ENCODE results near the gene FBXO33.
A peak's percentile ranks its signal among the peaks of the same experiment; 100 is the strongest.

The FBXO33 gene

DNA sequence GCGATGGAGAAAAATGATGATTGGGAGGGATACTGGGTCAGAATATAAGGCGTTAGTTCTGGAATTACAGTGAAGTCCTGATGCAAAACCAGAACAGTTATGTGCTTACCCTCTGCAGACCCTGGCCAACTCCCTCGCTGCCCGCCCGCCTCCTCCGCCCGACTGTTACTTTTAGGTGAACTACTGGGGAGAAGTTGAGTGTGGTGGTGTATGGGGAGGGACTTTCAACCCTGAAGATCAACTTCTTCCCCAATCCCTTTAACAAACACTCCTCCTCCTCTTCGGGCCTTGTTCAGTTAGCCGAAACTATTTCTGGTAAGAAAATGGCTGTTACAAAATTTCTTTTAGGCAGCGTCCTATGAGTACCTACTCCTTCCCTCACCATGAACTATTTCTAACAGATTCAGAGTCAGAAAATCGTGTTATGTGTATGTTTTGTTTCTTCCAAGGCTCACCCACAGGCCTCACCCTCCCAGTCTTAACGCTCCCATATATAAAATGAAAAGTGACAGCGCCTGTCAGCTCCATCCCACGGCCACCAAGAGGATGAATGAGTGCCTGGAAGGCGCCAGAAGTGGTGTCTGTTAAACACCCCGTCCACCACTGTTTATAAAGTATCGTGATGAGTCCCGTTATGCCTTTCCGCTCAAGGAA is 1.3 kb downstream of the FBXO33 start:
- peak overlapping the region; percentile 97 for H3K27ac ChIP-seq
- no peak for TF ChIP-seq ZFX (IDR thresholded peaks at IDR 0.05; ENCODE audit: borderline replicate concordance)
- TF ChIP-seq, protein P1, sequence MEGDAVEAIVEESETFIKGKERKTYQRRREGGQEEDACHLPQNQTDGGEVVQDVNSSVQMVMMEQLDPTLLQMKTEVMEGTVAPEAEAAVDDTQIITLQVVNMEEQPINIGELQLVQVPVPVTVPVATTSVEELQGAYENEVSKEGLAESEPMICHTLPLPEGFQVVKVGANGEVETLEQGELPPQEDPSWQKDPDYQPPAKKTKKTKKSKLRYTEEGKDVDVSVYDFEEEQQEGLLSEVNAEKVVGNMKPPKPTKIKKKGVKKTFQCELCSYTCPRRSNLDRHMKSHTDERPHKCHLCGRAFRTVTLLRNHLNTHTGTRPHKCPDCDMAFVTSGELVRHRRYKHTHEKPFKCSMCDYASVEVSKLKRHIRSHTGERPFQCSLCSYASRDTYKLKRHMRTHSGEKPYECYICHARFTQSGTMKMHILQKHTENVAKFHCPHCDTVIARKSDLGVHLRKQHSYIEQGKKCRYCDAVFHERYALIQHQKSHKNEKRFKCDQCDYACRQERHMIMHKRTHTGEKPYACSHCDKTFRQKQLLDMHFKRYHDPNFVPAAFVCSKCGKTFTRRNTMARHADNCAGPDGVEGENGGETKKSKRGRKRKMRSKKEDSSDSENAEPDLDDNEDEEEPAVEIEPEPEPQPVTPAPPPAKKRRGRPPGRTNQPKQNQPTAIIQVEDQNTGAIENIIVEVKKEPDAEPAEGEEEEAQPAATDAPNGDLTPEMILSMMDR (IDR thresholded peaks at IDR 0.05): no peak

DNA sequence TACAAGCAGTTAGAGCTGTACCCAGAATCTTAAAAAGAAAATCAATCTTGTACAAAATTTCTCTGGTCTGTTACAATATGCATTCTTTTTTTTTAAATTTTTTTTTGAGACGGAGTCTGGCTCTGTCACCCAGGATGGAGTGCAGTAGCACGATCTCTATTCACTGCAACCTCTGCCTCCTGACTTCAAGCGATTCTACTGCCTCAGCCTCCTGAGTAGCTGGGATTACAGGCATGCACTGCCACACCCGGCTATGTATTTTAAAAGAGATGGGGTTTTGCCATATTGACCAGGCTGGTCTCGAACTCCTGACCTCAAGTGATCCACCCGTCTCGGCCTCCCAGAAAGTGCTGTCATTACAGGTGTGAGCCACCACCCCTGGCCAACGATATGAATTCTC is 4.1 kb downstream of the FBXO33 start:
- TF ChIP-seq, protein P1 (IDR thresholded peaks at IDR 0.05): no peak
- no peak for TF ChIP-seq ZFX (IDR thresholded peaks at IDR 0.05; ENCODE audit: borderline replicate concordance)
- no peak overlapping the region for H3K27ac ChIP-seq

DNA sequence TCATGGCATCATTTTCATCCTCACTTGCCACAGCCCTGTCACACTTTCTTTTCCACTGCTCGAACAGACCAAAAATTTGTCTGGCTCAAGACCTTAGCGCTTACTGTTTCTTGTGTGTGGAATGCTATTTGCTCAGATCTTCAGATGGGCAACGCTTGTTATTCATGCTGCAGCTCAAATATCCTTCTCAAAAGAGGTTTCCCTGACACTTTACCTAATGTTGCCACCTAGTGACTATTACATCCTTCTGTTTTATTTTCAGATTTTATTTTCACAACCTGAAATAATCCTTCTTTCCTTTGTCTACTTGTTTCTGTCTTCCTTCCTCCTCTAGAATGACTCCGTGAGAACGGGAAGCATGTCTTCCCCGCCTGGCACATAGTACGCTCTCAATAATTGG is 5.6 kb downstream of the FBXO33 start:
- TF ChIP-seq, protein P1 (IDR thresholded peaks at IDR 0.05): peak; percentile 16; the same call in 1 of the 2 replicates
- TF ChIP-seq ZFX (IDR thresholded peaks at IDR 0.05; ENCODE audit: borderline replicate concordance): no peak
- no peak overlapping the region for H3K27ac ChIP-seq

DNA sequence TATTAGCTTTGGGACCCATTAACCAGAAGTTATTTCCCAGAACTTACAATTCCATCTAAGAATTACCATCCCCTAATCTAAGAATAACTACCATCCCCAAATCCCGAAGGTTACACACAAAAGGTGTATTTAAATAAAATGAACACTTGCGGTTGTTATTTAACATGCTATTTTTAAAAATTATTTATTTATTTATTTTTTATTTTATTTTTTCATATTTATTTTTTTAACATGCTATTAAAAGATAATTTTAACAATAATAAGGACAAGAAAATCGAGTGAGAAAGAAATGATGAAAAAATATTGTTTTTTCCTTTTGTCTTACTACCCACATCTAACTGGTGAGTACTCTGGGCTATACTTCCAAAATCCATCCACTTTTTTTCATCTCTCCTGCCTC is 6.3 kb downstream of the FBXO33 start:
- TF ChIP-seq ZFX (IDR thresholded peaks at IDR 0.05; ENCODE audit: borderline replicate concordance): no peak
- TF ChIP-seq, protein P1 (IDR thresholded peaks at IDR 0.05): no peak
- H3K27ac ChIP-seq: no peak overlapping the region

DNA sequence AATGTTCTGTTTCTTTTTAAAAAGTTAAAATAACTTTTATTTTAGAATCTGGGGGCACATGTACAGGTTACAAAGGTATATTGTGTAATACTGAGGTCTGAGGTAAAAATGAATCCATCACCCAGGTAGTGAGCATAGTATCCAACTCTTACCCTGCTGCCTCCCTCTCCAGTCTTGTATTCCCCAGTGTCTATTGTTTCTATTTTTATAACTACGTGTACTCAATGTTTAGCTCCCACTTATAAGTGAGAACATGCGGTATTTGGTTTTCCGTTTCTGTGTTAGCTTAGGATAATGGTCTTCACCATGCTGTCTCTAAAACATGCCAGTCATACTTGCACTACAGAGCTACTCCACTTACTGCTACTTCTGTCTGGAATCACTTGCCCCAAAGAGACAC is 8.4 kb downstream of the FBXO33 start:
- TF ChIP-seq, protein P1 (IDR thresholded peaks at IDR 0.05): no peak
- TF ChIP-seq ZFX (IDR thresholded peaks at IDR 0.05; ENCODE audit: borderline replicate concordance): no peak
- H3K27ac ChIP-seq: no peak overlapping the region

DNA sequence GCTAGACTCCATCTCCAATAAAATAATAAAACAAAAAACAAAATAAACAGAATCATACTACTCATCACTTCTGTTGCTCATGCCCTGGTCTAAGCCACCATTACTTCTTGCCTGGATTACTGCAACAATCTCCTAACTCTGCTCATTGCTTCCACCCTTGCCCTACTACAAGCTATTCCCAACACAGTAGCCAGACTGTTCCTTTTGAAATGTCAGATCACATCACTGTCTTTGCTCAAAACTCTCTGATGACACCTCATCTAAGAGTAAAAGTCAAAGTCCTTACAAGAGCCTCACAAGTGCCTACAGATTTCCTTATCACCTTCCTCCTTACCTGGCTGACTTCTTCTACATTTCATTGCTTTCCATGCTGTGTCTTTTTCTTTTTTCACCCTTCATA is 10.0 kb downstream of the FBXO33 start:
- no peak for TF ChIP-seq ZFX (IDR thresholded peaks at IDR 0.05; ENCODE audit: borderline replicate concordance)
- TF ChIP-seq, protein P1 (IDR thresholded peaks at IDR 0.05): no peak
- H3K27ac ChIP-seq: no peak overlapping the region

DNA sequence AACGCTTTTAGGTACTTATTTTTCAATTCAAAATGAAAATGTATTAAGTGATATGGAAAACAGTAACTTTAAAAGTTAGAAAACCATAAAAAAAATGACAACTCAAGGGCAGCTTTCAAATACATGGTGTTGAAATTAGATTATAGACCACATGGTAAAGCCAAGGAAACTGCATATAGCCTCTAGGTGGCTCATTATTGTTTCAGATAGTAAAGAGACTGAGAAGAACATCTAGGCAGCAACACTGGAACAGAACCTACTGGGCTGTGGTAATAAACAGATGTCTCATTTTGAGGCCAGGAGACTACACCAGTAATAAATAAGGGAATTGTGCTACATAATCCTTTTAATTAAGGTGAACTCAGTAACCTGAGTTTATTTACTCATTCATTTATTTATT is 13.0 kb downstream of the FBXO33 start:
- H3K27ac ChIP-seq: no peak overlapping the region
- TF ChIP-seq ZFX (IDR thresholded peaks at IDR 0.05; ENCODE audit: borderline replicate concordance): no peak
- TF ChIP-seq, protein P1 (IDR thresholded peaks at IDR 0.05): 0 out of 2 replicates have a peak, but pooled peaks have one; percentile 5
